Fibroblast of skin of scalp (primary cell): Measurements from ENCODE around the gene FITM1.
A peak's percentile ranks its signal among the peaks of the same experiment; 100 is the strongest.

Experiments
- DNase-seq: peaks from one replicate; pipeline ENCODE4 v3.0.0-alpha.2; 2013

FITM1 gene

GRCh38 chr14:24141097-24141880 lies 10.8 kb downstream of the FITM1 start, which contains the start of gene EMC9:
Gene EMC9, minus strand, starts transcription at chr14:24141591. Its CDS starts 287 bp downstream, at chr14:24141304.
- peak; percentile 99 for DNase-seq

DNA sequence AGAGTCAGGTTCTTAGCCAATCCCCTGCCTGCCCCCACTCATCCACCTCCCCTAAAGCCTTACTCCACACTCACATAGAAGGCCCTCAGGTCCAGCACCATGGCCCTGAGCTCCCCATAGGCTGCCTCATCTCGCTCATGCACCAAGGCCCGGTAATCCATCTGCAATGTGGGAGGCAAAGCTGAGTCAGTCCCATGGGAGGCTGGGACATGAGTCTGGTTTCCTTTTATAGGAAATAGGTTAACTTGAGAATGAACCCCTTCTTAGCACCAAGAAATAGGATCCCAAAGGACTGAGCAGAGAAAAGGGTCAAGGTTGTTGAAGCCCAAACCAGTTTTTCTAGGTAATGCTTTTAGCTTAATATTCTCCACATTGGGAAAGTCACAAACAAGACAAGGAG lies 13.1 kb downstream of the FITM1 start:
- peak; percentile 82 for DNase-seq

- DNase-seq, result no peak
Observed at GRCh38 chr14:24144451-24144850, 14.0 kb downstream of the FITM1 start.

DNA sequence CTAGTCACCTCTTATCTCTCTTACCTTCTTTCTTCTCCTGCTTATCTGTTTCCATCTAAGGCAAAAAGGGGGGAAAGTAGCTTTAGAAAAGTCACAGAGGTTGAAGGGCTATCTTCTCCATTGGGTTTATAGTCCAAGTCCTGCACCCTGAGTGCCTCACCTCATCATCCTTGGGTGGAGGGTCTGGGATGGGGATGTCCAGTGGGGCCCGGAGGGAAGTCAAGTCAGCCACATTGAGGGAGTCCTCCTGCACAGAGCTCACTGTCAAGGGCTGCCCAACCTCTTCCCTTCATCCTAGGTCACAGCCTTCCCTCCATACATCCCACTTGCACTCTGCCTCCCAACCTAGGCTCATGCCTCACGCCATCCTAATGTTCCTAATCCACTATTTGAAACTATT lies 14.8 kb downstream of the FITM1 start:
- no peak for DNase-seq

- DNase-seq, result no peak
Observed at GRCh38 chr14:24145690-24146452, 15.4 kb downstream of the FITM1 start.

- DNase-seq, result peak; percentile 99
Observed at GRCh38 chr14:24146453-24146977, 16.1 kb downstream of the FITM1 start, which contains the start of gene PSME2. Gene PSME2, minus strand, starts transcription at chr14:24146610. Its CDS starts 29 bp downstream, at chr14:24146581.

- peak; percentile 98 for DNase-seq
Observed at GRCh38 chr14:24146978-24147760, 16.7 kb downstream of the FITM1 start, which contains the start of gene RNF31. Gene RNF31, plus strand, starts transcription at chr14:24147498. Its CDS starts 201 bp downstream, at chr14:24147699.

- no peak for DNase-seq
Observed at GRCh38 chr14:24147761-24148428, 17.4 kb downstream of the FITM1 start.

- no peak for DNase-seq
Observed at GRCh38 chr14:24149302-24149969, 19.0 kb downstream of the FITM1 start.

- no peak for DNase-seq
Observed at GRCh38 chr14:24150061-24150460, 19.6 kb downstream of the FITM1 start.

GRCh38 chr14:24150567-24150966 lies 20.1 kb downstream of the FITM1 start:
- no peak for DNase-seq

DNA sequence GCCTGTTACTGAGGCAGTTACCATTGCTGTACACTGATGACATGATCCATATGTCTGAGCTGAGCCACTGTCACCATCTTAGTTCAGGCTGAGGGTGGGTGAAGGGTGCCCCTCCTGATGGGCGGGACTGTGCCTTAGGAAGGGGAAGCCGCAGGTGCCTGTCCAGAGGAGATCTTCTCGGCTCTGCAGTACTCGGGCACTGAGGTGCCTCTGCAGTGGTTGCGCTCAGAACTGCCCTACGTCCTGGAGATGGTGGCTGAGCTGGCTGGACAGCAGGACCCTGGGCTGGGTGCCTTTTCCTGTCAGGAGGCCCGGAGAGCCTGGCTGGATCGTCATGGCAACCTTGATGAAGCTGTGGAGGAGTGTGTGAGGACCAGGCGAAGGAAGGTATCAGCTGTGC lies 20.5 kb downstream of the FITM1 start:
- no peak for DNase-seq

GRCh38 chr14:24151404-24152080 lies 21.1 kb downstream of the FITM1 start:
- DNase-seq, result no peak

GRCh38 chr14:24155100-24155499 lies 24.6 kb downstream of the FITM1 start:
- DNase-seq, result no peak

- no peak for DNase-seq
Observed at GRCh38 chr14:24156840-24157239, 26.4 kb downstream of the FITM1 start.

- no peak for DNase-seq
Observed at GRCh38 chr14:24157331-24157730, 26.9 kb downstream of the FITM1 start.

GRCh38 chr14:24159777-24160498 lies 29.5 kb downstream of the FITM1 start:
- DNase-seq, result no peak

DNA sequence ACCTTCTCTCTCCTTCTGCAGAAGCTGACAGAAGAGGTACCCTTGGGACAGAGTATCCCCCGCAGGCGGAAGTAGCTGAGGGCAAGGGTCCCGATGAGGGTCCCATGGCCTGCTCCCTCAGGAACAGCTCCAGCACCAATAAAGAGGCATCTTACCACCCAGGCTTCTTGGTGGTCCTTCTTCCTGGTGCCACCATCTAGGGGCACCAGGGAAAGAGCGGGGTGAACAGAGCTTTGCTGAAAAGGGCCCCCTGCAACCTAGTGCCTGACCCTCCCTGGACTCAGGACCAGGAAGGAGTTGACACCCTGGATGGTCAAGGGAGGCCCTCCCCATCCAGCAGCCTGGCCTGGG lies 30.0 kb downstream of the FITM1 start:
- no peak for DNase-seq

DNA sequence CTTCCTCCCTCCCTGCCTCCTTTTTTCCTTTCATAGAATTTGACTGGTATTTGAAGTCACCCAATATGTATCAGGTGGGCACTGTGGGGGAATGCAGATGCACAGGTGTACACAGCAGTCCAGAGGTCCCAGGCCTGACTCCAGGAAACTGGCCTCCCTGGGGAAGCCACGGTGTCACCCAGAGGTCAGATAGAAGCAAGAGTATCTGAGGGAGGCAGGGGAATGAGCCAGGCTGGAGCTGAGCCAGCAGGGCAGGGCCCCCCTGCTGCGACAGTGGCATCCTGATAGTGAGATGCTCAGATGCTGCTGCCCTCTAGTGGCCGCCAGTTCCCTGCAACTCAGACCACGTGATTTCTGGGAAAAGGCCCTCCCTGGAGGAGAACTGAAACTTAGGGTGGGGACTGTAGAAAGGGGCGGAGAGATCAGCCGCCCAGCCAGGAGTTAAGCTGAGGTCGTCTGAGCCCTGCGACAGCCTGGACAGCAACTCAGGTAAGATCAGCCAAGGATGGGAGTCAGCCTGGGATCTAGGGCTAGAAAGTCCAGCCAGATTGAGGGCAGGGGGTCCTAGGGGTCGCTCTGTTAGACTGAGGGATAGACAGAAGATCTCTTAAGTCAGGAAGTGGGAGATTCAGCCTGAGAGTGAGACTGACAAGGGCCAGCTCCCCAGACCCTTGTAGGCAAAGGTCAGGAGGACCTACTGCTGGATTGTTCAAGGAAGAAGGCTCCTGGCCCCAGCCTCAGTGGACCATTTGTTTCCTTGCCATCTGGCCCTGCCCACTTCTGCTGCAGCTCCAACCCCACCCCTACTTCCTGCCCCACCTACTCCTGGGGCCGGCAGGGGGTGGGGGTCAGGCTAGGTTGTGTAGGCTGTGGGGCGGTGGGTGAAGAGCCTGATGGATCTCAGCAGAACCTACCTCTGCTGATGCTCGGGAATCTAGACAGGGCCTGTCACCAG lies 30.7 kb downstream of the FITM1 start, which contains the start of gene IRF9:
IRF9 (plus strand) TSS at position 416 of the 955 bp plus-strand sequence. CDS start 880 bp downstream, outside the sequence.
- peak; percentile 96 for DNase-seq
